ENCODE results near the gene GRID1.

GRID1 gene

GRCh38 chr10:86020134-86020533 is 346.5 kb downstream of the GRID1 start:
- no peak for DNase-seq (ENCODE audit: low read depth)
- Histone ChIP-seq H3K4me3 (ENCODE audit: low read length) (no peak overlapping the region), H3K4me1 (ENCODE audit: control insufficient read depth, insufficient read depth, low read length) (no peaks in the 10 kb centered on the region), H3K27me3 (replicated peaks; ENCODE audit: control insufficient read depth, insufficient read depth, low read length) (no peaks in the 10 kb centered on the region), H3K9me3 (ENCODE audit: control insufficient read depth, low read length) (no peaks in the 10 kb centered on the region), H3K9ac (ENCODE audit: low read length) (no peak overlapping the region), H3K36me3 (ENCODE audit: control insufficient read depth, insufficient read depth, low read length, severe bottlenecking) (no peaks in the 10 kb centered on the region)

- DNase-seq (ENCODE audit: low read depth): no peak
- Histone ChIP-seq H3K9ac (ENCODE audit: low read length) (no peak overlapping the region), H3K4me1 (ENCODE audit: control insufficient read depth, insufficient read depth, low read length) (no peaks in the 10 kb centered on the region), H3K4me3 (ENCODE audit: low read length) (no peak overlapping the region), H3K27me3 (replicated peaks; ENCODE audit: control insufficient read depth, insufficient read depth, low read length) (no peaks in the 10 kb centered on the region), H3K36me3 (ENCODE audit: control insufficient read depth, insufficient read depth, low read length, severe bottlenecking) (no peaks in the 10 kb centered on the region), H3K9me3 (ENCODE audit: control insufficient read depth, low read length) (no peaks in the 10 kb centered on the region)
Measured at GRCh38 chr10:86019141-86019540, 347.5 kb downstream of the GRID1 start.

- Histone ChIP-seq H3K36me3 (ENCODE audit: control insufficient read depth, insufficient read depth, low read length, severe bottlenecking) (no peaks in the 10 kb centered on the region), H3K4me3 (ENCODE audit: low read length) (no peak overlapping the region), H3K9ac (ENCODE audit: low read length) (no peak overlapping the region), H3K4me1 (ENCODE audit: control insufficient read depth, insufficient read depth, low read length) (no peaks in the 10 kb centered on the region), H3K27me3 (replicated peaks; ENCODE audit: control insufficient read depth, insufficient read depth, low read length) (no peaks in the 10 kb centered on the region), H3K9me3 (ENCODE audit: control insufficient read depth, low read length) (no peaks in the 10 kb centered on the region)
- no peak for DNase-seq (ENCODE audit: low read depth)
Measured at GRCh38 chr10:86018735-86019058, 347.9 kb downstream of the GRID1 start.

GRCh38 chr10:86017841-86018734 is 348.5 kb downstream of the GRID1 start:
- no peaks in the 10 kb centered on the region for H3K36me3 ChIP-seq (ENCODE audit: control insufficient read depth, insufficient read depth, low read length, severe bottlenecking)
- no peaks in the 10 kb centered on the region for H3K9me3 ChIP-seq (ENCODE audit: control insufficient read depth, low read length)
- H3K4me3 ChIP-seq (ENCODE audit: low read length): no peak overlapping the region
- H3K9ac ChIP-seq (ENCODE audit: low read length): no peak overlapping the region
- no peak for DNase-seq (ENCODE audit: low read depth)
- H3K4me1 ChIP-seq (ENCODE audit: control insufficient read depth, insufficient read depth, low read length): no peaks in the 10 kb centered on the region
- H3K27me3 ChIP-seq (replicated peaks; ENCODE audit: control insufficient read depth, insufficient read depth, low read length): no peaks in the 10 kb centered on the region

- DNase-seq (ENCODE audit: low read depth): no peak
Measured at GRCh38 chr10:86013568-86013967, 353.0 kb downstream of the GRID1 start.

GRCh38 chr10:86007171-86007570 is 359.4 kb downstream of the GRID1 start:
- no peaks in the 10 kb centered on the region for H3K36me3 ChIP-seq (ENCODE audit: control insufficient read depth, insufficient read depth, low read length, severe bottlenecking)
- H3K4me1 ChIP-seq (ENCODE audit: control insufficient read depth, insufficient read depth, low read length): no peaks in the 10 kb centered on the region
- H3K9ac ChIP-seq (ENCODE audit: low read length): no peak overlapping the region
- no peaks in the 10 kb centered on the region for H3K9me3 ChIP-seq (ENCODE audit: control insufficient read depth, low read length)
- H3K27me3 ChIP-seq (replicated peaks; ENCODE audit: control insufficient read depth, insufficient read depth, low read length): no peaks in the 10 kb centered on the region
- no peak for DNase-seq (ENCODE audit: low read depth)
- H3K4me3 ChIP-seq (ENCODE audit: low read length): no peak overlapping the region

More at GRCh38 chr10:86013568-86013967, 353.0 kb downstream of the GRID1 start:
- H3K9ac ChIP-seq (ENCODE audit: low read length): no peak overlapping the region
- no peaks in the 10 kb centered on the region for H3K4me1 ChIP-seq (ENCODE audit: control insufficient read depth, insufficient read depth, low read length)
- no peak overlapping the region for H3K4me3 ChIP-seq (ENCODE audit: low read length)
- H3K36me3 ChIP-seq (ENCODE audit: control insufficient read depth, insufficient read depth, low read length, severe bottlenecking): no peaks in the 10 kb centered on the region
- H3K27me3 ChIP-seq (replicated peaks; ENCODE audit: control insufficient read depth, insufficient read depth, low read length): no peaks in the 10 kb centered on the region
- no peaks in the 10 kb centered on the region for H3K9me3 ChIP-seq (ENCODE audit: control insufficient read depth, low read length)

GRCh38 chr10:86004337-86004736 is 362.3 kb downstream of the GRID1 start:
- H3K9me3 ChIP-seq (ENCODE audit: control insufficient read depth, low read length): no peaks in the 10 kb centered on the region

GRCh38 chr10:86003201-86003621 is 363.4 kb downstream of the GRID1 start:
- Histone ChIP-seq H3K9ac (ENCODE audit: low read length) (no peak overlapping the region), H3K4me3 (ENCODE audit: low read length) (no peak overlapping the region), H3K27me3 (replicated peaks; ENCODE audit: control insufficient read depth, insufficient read depth, low read length) (no peaks in the 10 kb centered on the region), H3K36me3 (ENCODE audit: control insufficient read depth, insufficient read depth, low read length, severe bottlenecking) (no peaks in the 10 kb centered on the region), H3K9me3 (ENCODE audit: control insufficient read depth, low read length) (peaks cover 1% of the 10 kb centered on the region), H3K4me1 (ENCODE audit: control insufficient read depth, insufficient read depth, low read length) (no peaks in the 10 kb centered on the region)
- DNase-seq (ENCODE audit: low read depth): no peak

More at GRCh38 chr10:86004337-86004736, 362.3 kb downstream of the GRID1 start:
- no peaks in the 10 kb centered on the region for H3K36me3 ChIP-seq (ENCODE audit: control insufficient read depth, insufficient read depth, low read length, severe bottlenecking)
- no peaks in the 10 kb centered on the region for H3K4me1 ChIP-seq (ENCODE audit: control insufficient read depth, insufficient read depth, low read length)
- no peak for DNase-seq (ENCODE audit: low read depth)
- H3K27me3 ChIP-seq (replicated peaks; ENCODE audit: control insufficient read depth, insufficient read depth, low read length): no peaks in the 10 kb centered on the region
- no peak overlapping the region for H3K4me3 ChIP-seq (ENCODE audit: low read length)
- no peak overlapping the region for H3K9ac ChIP-seq (ENCODE audit: low read length)

- Histone ChIP-seq H3K9ac (ENCODE audit: low read length) (no peak overlapping the region), H3K27me3 (replicated peaks; ENCODE audit: control insufficient read depth, insufficient read depth, low read length) (no peaks in the 10 kb centered on the region), H3K9me3 (ENCODE audit: control insufficient read depth, low read length) (peaks cover 11% of the 10 kb centered on the region), H3K4me3 (ENCODE audit: low read length) (no peak overlapping the region), H3K36me3 (ENCODE audit: control insufficient read depth, insufficient read depth, low read length, severe bottlenecking) (no peaks in the 10 kb centered on the region), H3K4me1 (ENCODE audit: control insufficient read depth, insufficient read depth, low read length) (no peaks in the 10 kb centered on the region)
- DNase-seq (ENCODE audit: low read depth): no peak
Measured at GRCh38 chr10:86001521-86001920, 365.1 kb downstream of the GRID1 start.

- Histone ChIP-seq H3K9me3 (ENCODE audit: control insufficient read depth, low read length) (peaks cover 11% of the 10 kb centered on the region), H3K36me3 (ENCODE audit: control insufficient read depth, insufficient read depth, low read length, severe bottlenecking) (no peaks in the 10 kb centered on the region), H3K9ac (ENCODE audit: low read length) (no peak overlapping the region), H3K4me3 (ENCODE audit: low read length) (no peak overlapping the region), H3K27me3 (replicated peaks; ENCODE audit: control insufficient read depth, insufficient read depth, low read length) (no peaks in the 10 kb centered on the region), H3K4me1 (ENCODE audit: control insufficient read depth, insufficient read depth, low read length) (no peaks in the 10 kb centered on the region)
- no peak for DNase-seq (ENCODE audit: low read depth)
Measured at GRCh38 chr10:85997544-85997943, 369.1 kb downstream of the GRID1 start.

GRCh38 chr10:85995791-85996190 is 370.8 kb downstream of the GRID1 start:
- Histone ChIP-seq H3K9ac (ENCODE audit: low read length) (no peak overlapping the region), H3K4me1 (ENCODE audit: control insufficient read depth, insufficient read depth, low read length) (no peaks in the 10 kb centered on the region), H3K36me3 (ENCODE audit: control insufficient read depth, insufficient read depth, low read length, severe bottlenecking) (no peaks in the 10 kb centered on the region), H3K27me3 (replicated peaks; ENCODE audit: control insufficient read depth, insufficient read depth, low read length) (no peaks in the 10 kb centered on the region), H3K9me3 (ENCODE audit: control insufficient read depth, low read length) (peaks cover 11% of the 10 kb centered on the region), H3K4me3 (ENCODE audit: low read length) (no peak overlapping the region)
- peak; percentile 21 for DNase-seq (ENCODE audit: low read depth)
